ENCODE measurements around the gene KRTAP10-10.
"Not testable (repeated sequence)": the region's sequence is repeated elsewhere in the genome, so short reads cannot be mapped to it uniquely, and the experiment has no call there.

GRCh38 chr21:44637851-44638348 lies 744 bp downstream of the KRTAP10-10 start:
- TF ChIP-seq, protein P1, sequence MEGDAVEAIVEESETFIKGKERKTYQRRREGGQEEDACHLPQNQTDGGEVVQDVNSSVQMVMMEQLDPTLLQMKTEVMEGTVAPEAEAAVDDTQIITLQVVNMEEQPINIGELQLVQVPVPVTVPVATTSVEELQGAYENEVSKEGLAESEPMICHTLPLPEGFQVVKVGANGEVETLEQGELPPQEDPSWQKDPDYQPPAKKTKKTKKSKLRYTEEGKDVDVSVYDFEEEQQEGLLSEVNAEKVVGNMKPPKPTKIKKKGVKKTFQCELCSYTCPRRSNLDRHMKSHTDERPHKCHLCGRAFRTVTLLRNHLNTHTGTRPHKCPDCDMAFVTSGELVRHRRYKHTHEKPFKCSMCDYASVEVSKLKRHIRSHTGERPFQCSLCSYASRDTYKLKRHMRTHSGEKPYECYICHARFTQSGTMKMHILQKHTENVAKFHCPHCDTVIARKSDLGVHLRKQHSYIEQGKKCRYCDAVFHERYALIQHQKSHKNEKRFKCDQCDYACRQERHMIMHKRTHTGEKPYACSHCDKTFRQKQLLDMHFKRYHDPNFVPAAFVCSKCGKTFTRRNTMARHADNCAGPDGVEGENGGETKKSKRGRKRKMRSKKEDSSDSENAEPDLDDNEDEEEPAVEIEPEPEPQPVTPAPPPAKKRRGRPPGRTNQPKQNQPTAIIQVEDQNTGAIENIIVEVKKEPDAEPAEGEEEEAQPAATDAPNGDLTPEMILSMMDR (IDR thresholded peaks at IDR 0.05): not testable (repeated sequence)
- not testable (repeated sequence) for TF ChIP-seq POLR2A, POLR2AphosphoS5, EP300 (IDR thresholded peaks at IDR 0.05)

Measured in gastroesophageal sphincter (tissue), 3 donors.